T-helper 1 cell (primary cell): ENCODE data around the gene ALDOA.

Experiments
- DNase-seq, 5 donors: peaks; one replicate each; pipeline ENCODE4 v3.0.0-alpha.2; 2012 to 2020

ALDOA gene

DNA sequence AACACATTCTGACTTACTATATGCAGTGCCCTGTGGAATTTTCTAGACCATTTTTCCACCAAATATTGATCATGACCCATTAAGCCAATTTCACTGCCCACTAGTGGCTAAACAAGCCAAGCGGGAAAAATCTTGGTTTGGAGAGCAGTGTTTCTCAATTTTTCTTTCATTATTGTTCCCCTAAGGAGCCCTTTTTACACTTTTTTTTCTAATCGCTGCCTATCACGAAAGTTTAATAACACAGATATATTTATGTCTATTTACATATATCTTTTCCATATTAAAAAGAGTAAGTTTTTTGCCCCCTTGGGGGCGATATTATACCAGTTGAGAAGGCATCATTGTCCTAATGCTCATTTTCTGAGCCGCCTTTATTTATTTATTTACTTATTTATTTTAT lies 23.7 kb upstream of the ALDOA start:
- DNase-seq = no peak

DNA sequence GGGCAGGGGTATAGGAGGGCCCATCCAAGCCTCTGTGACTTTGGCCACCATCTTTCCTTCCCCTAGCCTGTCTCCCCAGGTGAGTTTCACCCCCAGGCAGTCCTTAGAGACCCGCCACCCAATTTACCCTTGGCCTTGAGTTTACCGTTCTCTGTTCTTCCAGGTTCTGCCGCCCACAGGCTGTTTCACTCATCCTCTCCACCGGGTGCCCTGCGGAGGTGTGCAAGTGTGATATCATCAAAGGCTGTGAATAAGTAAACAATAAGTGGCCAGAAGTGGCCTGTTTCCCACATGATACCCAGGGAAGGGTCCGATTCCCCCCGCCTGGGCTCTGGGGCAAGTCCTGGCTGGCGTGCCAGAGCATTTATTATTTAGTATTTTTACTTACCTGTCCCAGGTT lies 19.4 kb upstream of the ALDOA start:
- DNase-seq = no peak

DNA sequence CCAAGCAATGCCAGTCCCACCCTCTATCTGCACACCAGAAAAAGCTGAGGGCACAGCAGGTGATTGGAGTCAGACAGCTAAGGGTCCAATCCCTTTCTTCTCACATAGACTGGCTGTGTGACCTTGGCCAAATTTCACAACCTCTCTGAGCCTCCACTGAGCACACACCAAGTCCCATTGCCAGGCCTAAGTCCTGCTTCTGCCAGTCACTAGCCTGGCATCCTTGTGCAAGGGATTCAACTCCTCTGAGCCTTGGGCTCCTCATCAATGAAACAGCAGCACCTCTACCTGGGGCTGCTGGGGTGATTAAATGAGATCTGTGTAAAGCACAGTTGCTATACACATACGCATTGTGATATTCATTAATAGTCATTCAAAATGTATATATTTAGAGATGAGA lies 19.0 kb upstream of the ALDOA start:
- no peak for DNase-seq

DNA sequence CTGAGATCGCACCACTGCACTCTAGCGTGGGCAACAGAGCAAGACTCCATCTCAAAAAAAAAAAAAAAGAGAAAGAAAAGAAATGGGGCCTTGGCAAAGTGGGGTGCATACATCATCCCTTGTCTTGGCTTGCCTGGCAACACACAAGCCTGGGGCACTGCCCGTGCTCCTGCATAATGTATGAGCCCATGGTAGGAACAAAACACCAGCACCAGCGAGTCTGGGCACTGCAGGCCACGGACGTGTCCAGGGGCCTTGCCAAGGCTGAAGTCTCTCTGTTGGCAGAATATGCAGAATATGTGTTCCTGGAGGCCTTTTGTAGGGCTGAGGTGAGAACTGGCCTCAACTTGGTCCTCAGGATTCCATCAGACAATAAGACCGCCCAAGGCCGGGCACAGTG lies 15.7 kb upstream of the ALDOA start:
- DNase-seq = no peak

DNA sequence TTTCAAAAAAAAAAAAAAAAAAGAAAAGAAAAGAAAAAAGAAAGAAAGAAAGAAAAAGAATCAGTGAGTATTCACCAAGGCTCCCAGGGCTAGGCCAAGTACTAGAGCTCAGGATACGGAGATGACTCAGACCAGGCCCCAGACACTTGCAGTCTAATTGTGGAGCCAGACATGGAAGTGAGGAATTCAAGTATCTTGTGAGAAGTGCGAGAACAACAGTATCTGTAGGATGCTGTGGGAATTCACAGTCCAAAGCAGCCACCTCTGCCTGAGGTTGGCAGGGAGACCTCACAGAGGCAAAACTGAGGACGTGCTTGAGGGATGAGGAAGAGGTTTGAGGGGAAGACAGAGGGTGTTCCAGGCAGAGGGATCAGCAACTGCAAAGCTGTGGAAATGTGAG lies 14.0 kb upstream of the ALDOA start:
- DNase-seq = no peak

DNA sequence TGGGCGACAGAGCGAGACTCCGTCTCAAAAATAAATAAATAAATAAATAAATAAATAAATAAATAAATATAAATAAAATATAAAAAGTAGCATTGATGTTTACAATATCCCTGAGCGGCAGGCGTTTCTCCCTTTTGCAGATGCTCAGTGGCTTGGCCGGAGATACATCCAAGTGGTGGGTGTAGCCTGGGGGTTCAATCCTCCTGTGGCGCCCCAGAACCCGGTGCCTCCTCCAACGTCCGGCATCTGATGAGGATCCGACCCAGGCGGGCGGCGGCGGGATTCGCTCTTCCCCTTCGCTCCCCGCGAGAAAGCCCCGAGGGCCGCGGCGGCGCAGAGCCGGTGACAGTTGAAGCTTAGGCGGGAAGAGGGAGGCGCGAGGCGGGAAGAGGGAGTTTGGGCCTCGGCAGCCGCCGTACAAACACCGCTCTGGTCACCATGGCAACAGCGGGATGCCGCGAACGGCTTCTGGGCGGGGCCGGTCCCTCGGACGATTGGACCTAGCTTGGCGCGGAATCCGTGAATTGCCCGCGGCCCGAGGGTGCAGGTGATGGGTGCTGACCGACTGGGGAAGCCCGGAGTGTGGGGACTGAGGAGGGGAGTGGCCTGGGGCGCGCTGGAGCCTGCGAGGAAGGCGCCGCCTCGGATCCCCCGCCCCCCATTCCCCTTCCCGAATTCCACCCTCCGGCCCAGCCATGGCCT lies 12.7 kb upstream of the ALDOA start:
- DNase-seq = peak; percentile 67 to 92 (median 79)

DNA sequence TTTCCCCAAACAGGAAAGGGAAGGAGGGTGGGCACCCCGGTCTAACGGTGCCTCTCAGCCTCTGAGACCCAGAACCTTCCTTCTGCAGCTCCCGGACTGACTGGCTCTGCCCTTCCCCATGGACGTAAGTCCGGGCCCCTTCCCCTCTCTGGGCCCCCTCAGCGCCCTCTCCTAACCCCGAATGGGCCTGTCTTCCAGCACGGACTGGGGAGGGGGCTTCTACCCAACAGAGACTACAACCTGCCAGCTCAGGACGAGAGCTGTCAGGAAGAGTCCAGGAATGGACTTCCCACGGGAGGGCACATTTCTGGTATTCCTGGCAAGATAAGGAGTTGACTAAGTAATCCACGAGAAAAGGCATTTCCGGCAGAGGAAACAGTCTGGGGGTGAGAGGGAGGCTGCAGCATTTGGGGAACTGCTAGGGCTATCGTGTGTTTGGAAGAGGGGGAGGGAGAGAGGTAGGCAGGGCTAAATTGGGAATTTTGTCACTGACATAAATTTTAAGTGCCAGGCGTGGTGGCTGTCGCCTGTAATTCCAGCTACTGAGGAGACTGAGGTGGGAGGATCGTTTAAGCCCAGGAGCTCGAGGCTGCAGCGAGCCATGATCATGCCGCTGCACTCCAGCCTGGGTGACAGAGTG lies 12.1 kb upstream of the ALDOA start:
- DNase-seq = no peak

DNA sequence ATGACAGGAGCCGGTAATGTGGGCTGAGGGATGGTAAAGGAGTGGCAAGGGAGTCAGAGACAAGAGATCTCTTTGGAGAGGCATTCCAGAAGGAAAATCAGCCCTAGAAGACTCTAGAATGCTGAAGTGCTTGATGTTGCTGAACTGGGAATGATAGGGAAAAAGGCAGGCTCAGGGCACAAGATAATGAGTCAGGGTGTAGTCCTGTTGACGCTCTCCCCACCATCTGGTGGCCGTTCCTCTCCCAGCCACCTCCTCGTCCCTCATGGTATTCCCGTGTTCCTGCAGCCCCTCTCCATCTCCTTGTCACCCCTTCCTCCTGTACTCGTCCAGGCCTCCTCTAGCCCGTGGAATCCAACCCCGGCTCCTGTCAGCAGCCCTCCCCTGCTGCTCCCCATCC lies 11.1 kb upstream of the ALDOA start:
- no peak for DNase-seq

DNA sequence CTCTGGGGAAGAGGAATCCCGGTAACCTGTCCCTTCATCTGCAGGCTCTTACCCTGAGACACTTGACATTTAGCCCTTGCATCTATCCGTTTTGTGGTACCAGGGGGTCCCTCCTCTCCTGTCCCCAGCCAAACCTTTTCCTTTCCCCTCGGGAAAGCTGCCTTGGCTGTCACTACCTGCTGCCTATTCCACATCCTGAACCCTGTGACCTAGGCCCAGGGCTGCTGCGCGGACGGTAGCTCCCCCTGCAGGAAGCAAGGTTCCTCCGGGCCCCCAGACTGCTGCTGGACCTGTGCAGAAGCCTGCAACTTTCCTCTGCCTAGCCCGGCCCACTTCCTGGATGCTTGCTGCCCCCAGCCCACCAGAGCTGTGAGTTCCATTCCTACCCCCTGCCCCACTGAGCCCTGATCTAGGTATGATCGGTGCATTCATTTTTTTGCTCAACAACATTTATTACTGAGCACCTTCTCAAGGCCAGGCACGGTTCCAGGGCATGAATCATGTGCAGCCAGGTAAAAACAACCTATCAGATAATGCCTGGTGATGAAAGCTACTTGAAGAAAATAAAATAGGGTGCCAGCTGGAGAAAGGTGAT lies 10.5 kb upstream of the ALDOA start:
- DNase-seq = peak in 3 of 5 donors; percentile 29 to 60 (median 48)

DNA sequence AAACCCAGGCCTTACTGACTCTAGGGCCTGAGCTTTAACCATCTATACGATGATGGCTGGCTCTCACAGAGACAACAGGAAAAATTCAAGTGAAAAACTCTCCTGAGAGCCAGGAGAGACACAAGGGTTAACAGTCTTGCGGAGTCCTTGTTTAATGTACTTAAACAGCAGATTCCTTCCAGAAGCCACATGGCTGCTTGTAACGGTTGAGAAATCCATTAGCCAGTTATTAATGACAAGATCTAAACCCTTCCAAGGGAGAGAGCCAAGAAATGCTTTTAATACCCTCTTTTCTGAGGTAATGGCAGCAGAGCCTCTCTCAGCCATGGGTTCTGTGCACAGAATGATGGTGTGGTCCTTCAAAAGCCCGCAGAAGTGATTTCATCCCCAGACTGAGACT lies 5.2 kb upstream of the ALDOA start:
- DNase-seq = no peak

DNA sequence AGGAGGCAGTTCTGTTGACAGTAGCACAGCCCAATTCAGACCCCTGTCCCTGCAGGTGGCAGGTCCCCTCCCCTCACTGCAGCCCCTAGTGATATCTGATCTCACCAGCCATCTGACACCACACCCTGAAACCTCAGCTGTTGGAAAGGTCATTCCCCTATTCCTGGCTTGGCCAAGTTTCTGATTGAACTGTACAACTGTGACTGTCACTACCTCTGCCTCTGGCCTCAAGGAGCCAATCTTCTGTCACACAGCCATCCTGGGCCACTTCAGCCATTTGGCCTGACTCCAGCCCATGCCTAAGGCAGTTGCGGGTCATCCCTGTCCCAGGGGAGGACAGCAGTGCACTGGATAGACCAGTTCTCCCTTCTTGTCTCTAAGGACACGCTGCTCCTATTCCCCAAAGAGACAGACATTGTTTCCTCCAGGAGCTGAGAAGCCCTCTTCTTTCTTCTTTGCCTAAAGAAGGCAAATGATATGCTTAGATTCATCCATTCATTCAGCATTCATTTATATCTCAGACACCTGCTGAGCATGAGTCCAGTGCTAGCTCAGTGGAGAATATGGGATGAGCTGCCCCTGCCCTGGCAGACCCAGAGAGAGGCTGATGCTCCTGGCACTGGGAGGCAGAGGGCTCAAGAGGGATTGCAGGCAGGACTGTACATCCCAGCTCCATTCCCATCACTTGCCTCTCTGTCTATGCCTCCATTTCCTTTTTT lies 4.6 kb upstream of the ALDOA start:
- no peak for DNase-seq

DNA sequence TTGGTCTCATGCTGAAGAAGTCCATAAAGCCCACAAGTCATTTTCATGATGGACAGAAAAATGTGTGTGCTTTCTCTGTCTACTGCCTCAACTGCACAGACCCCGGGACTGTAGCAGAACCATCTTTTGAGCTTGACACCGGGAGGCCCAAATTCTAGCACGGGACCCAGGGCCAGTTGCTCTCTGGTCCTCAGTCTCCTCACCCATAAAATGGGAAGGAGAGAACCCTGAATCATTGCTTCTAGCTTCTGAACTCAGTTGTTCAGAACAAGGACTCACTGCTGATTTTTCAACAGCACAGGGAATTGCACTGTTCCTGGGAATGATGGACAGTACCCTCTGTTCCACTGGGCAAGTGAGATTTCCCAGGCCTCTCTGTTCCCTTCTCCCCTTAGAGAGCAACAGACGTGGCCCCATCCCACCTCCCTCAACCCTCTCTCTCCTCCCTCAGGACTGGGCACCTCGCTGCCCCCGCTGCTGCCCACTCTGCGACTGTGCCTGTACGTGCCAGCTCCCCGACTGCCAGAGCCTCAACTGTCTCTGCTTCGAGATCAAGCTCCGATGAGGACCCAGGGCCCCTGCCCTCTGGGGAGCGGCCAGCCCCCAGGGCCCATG lies 2.2 kb upstream of the ALDOA start:
- no peak for DNase-seq

DNA sequence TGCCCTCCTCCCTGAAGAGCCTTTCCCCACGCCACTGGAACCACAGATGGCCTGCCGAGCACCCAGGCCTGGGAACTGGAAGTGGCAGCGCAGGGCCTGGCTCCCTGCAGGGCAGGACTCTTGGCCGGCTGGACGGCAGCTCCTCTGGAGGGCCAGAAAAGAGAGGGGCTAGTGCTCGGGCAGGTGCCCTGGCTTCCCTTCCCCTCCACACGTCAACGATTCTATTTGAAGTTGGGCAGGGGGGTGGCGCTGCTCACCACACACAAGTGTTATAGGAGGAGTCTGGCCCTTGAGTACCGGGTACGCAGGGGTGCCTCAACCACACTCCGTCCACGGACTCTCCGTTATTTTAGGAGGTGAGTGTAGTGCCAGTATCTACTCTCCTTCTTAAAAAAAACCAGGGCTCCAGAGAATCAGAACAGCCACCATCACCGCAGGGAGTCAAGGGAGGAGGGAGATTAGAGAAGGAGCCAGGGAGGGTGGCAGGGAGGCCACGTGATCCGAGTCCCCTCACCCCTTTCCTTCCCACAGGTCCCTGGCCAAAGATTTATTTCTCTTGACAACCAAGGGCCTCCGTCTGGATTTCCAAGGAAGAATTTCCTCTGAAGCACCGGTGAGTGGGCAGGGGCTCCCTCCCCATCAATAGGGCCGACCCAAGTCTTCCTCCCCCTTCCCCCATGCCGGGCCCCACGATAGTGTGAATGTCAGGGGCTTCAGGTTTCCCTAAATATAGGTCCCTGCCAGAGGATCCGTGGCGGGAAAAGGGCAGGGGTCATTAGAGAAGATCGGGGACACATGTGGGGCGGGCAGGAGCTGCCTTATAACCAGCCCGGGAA lies 1.4 kb upstream of the ALDOA start:
- peak in 4 of 5 donors; percentile 48 to 77 (median 56) for DNase-seq

DNA sequence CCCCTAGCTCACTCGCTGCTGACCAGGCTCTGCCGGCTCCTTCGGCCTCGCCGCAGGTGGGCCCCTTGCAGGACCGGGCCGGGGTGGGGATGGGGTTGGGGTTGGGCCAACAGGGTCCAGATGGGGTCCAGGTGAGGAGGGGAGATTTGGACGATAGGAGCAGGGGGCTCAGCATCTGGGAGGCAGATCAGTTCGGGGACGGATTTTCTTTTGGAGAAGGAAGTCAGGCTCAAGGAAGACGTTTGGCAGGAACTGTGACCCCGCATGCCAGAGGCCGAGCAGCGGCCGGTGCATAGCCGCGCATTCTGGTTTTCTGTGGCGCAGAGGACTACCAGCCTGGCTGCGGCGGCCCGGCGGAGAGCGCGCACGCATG lies 845 bp upstream of the ALDOA start:
- no peak for DNase-seq

DNA sequence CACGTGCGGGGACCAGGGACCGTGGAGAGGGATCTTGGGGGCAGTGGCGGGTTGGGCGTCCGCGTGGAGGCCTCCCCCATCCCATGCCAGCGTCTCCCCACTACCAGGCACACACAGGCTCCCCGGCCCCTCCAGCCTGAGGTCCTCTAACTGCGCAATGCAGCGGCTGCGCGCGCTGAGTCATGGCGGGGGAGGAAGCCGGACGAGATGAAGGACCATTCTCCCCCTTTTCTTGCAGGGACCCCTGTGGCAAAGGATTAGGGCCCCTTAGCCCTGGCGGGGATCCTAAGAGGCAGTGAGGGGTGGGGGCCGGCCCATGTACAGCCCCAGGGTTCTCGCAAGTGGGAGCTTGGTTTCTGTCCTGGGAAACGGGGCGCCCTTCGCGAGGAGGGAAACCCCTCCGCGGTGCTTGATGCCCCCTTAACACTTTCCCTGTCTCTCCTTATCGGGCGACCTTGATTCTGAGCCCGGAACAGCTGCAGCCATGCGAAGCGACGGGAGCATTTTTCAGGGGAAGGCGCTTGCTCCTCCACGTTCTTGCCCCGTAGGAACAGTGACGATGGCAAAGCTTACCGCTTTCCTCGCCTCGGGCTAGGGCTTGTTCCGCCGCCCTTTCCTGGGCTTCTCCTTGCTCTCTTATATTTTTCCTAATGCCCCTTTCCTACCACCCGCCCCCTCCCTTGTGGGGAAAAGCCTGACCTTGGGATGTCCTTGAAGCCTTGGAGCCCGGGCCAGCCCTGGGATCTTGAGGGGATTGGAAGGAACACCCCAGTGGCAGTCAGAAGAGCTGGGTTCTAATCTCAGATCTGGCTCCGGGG lies 592 bp downstream of the ALDOA start:
- peak in 1 of 5 donors; percentile 14 for DNase-seq

DNA sequence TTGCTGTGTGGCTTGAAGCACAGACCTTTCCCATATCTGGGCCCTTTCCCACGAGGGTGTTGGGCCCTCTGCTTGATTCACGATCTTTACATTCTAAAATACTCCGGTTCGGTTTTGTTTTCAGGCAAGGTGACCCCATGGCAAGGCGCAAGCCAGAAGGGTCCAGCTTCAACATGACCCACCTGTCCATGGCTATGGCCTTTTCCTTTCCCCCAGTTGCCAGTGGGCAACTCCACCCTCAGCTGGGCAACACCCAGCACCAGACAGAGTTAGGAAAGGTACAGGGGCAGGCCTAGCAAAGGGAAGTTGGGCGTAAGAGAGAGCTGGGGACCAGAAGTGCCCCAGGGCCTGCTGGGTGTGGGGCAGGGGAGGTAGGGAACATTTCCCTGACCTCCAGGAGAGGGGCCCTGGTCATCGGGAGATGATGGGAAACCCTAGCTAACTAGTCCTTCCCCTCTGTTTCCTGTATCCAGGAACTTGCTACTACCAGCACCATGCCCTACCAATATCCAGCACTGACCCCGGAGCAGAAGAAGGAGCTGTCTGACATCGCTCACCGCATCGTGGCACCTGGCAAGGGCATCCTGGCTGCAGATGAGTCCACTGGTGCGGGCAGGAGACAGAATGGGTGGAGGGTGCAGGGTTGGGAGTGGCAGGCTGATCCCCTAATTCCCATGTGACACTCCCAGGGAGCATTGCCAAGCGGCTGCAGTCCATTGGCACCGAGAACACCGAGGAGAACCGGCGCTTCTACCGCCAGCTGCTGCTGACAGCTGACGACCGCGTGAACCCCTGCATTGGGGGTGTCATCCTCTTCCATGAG lies 1.4 kb downstream of the ALDOA start:
- DNase-seq = no peak

DNA sequence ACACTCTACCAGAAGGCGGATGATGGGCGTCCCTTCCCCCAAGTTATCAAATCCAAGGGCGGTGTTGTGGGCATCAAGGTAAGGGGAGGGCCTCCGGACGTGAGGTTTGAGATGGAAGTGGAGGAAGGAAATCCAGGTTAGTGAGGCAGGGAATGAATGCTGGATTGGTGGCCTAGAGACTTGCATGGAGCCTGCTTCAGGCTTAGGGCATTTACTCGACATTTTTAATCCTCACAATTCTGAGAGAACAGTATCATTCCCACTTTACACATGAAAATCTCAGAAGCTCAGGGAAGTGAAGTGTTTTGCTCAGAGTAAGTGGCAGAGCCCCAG lies 2.0 kb downstream of the ALDOA start:
- DNase-seq = no peak

DNA sequence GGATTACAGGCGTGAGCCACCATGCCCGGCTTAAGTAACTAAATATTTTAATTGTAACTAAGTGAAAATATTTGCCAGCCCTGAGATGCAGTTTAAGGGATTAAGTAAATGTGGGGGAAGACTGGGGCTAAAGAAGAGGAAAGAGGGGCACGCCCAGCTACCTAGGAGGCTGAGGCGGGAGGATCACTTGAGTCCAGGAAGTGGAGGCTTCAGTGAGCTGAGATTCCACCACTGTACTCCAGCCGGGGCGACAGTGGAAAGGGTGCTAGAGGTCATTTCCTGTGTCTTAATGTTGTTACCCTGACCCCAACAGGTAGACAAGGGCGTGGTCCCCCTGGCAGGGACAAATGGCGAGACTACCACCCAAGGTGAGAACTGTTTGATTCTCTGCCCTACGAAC lies 2.8 kb downstream of the ALDOA start:
- DNase-seq = no peak

DNA sequence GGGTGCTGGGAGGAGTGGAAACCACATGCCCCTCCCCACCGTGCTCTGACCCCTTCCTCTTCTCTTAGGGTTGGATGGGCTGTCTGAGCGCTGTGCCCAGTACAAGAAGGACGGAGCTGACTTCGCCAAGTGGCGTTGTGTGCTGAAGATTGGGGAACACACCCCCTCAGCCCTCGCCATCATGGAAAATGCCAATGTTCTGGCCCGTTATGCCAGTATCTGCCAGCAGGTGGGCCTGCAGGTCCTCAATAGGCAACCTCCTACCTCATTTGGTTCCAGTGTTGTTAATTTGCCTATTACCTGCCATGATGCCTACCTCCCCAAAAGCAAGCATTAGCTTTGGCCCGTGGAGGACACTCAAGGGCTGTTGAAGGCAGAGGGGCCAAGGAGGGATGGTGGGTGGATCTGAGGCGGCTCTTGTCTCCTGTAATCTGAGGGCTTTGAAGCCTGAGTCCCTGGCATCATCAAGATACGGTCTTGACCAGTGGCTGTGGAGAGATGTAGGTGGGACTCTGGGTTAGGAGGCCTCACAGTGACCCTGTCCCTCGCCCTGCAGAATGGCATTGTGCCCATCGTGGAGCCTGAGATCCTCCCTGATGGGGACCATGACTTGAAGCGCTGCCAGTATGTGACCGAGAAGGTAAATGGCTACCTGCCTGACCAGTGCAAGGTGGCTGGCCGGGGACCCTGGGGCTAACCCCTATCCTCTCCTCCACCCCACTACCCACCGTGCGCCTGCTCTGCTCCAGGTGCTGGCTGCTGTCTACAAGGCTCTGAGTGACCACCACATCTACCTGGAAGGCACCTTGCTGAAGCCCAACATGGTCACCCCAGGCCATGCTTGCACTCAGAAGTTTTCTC lies 3.4 kb downstream of the ALDOA start:
- peak in 4 of 5 donors; percentile 43 to 58 (median 53) for DNase-seq
